Dermis blood vessel endothelial cell (primary cell): ENCODE data around the gene PHLPP2. TPM values are rescaled to one million over a fixed set of nuclear protein-coding genes. Genes with fewer than 3 reads are reported as not detected.
A peak's percentile ranks its signal among the peaks of the same experiment; 100 is the strongest.
"Not testable (repeated sequence)": the region's sequence is repeated elsewhere in the genome, so short reads cannot be mapped to it uniquely, and the experiment has no call there.

ENCODE experiments used
- DNase-seq: peaks from one replicate; pipeline ENCODE4 v3.0.0; 2010
- total RNA-seq: library from RNA; depleted of rRNA; stranded (reverse); fragments of >200 nt; gene quantifications from 2 replicates; pipeline ENCODE4 v1.2.3, GENCODE V29; 2014

The PHLPP2 gene
- total RNA-seq, 1 donor from 2014 or later = 9.0 TPM

- peak; percentile 69 for DNase-seq
Observed at GRCh38 chr16:71722801-71723536, 1.5 kb downstream of the PHLPP2 start.

DNA sequence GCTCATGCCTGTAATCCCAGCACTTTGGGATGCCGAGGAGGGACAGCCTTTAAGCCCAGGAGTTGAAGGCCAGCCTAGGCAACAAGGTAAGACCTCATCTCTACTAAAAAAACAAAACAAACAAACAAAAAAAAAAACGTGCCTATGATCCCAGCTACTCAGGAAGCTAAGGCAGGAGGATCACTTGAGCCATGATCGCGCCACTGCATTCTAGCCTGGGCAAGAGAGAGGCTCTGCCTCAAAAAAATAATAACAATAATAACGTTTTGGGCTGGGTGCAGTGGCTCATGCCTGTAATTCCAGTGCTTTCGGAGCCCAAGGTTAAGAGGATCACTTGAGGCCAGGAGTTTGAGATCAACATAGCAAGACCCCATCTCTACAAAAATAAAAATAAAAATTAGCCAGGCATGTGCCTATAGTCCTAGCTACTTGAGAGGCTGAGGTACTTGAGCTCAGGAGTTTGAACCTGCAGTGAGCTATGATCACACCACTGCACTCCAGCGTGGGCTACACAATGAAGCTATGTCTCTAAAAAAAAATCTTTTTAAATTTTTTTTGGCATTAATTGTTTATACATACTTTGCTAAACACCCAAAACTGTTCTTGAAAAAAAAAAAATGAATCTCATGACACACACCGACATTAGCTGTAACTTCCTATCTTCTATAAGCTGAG lies 3.3 kb downstream of the PHLPP2 start:
- DNase-seq = no peak

DNA sequence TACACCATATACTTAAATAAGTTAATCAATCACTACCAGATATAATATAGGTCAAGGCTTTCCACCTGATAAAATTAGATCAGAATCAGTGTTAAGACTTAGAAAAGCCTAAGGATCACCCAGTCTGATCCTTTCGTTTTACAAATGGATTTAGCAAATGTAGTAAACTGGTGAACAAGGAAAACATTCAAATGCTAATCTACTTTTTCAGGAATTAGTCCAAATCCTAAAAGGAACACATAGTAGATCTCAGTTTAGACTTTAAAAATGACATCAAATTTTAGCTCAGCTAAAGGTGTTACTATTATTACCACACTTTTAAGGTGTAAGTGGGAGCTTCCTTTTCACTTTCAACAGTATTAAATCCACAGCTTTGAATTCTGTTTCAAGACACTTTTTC lies 12.0 kb downstream of the PHLPP2 start:
- no peak for DNase-seq

GRCh38 chr16:71711789-71712188 lies 12.7 kb downstream of the PHLPP2 start:
- no peak for DNase-seq

GRCh38 chr16:71709229-71709781 lies 15.2 kb downstream of the PHLPP2 start:
- DNase-seq = peak; percentile 39

GRCh38 chr16:71708696-71709095 lies 15.8 kb downstream of the PHLPP2 start:
- no peak for DNase-seq

DNA sequence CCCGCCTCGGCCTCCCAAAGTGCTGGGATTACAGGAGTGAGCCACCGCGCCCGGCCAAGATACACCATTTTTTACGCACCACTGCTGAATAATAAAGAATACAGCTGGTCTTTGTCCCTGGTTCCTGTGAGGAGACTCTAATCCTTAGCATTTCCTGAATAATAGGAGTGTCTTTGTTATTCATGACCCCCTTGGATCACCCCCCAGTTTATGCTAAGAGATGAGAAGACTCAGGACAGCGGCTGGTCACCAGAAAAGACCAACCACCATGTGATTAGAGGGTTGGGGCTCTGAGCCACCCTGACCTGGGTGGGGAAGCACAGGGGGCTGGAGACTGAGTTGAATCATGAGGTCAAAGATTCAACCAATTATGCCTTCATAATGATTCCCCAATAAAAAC lies 17.3 kb downstream of the PHLPP2 start:
- DNase-seq = no peak

DNA sequence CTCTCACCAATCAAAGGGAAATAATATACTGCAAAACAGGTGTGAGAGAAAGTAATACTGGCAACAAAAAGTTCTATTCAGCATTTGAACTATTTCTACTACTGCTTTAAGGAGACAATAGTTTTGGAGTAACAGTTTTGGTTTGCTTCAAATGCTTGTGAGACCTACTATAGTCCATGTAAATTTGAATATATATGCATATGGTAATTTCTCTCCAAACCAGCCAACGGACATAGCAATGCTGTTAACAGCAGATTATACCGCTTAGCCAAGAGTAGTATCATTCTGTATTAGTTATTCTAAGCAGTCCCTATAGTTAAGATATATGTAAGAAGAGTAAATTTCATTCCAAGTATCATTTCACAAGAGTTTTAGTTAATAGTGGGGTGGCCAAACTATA lies 18.5 kb downstream of the PHLPP2 start:
- DNase-seq = no peak

- DNase-seq = no peak
Observed at GRCh38 chr16:71703333-71703732, 21.2 kb downstream of the PHLPP2 start.

- DNase-seq = no peak
Observed at GRCh38 chr16:71700831-71701230, 23.7 kb downstream of the PHLPP2 start.

GRCh38 chr16:71698491-71698890 lies 26.0 kb downstream of the PHLPP2 start:
- no peak for DNase-seq

- DNase-seq = no peak
Observed at GRCh38 chr16:71693164-71693563, 31.3 kb downstream of the PHLPP2 start.

DNA sequence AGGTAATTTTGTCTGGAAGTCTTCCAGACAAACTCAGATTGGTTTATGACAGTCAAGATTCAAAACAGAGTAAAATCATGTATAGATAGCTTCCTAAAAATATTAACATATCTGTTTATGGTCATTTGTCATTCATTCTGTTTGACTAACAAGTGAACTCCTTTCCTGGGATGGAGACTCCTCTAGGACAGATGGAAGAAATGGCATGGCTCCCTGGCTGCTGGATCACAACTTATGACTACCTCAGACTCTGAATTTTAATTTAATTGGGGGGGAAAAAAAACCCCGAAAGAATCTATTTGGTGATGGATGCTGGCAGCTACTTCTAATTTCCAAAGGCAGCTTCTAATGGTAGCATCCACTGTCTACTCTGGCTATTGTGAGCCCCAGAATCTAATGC lies 34.6 kb downstream of the PHLPP2 start:
- no peak for DNase-seq

DNA sequence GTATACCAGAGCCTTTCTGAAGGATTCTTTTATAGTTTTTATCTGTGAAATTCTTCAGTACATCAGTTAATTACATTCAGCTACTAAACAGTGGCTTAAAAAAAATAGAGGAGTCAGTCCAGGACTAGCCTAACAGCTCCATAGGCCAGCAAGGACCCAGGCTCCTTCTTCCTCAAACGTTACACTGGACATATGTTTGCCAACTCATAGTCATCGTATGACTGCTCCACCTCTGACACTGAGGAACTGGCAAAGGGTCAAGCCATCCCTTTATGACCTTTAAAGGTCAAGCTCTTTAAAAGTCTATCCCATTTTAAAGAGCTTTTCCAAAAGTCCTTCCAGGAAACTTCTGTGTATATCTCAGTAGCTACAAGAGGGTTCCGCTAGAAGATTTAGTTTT lies 36.6 kb downstream of the PHLPP2 start:
- no peak for DNase-seq

DNA sequence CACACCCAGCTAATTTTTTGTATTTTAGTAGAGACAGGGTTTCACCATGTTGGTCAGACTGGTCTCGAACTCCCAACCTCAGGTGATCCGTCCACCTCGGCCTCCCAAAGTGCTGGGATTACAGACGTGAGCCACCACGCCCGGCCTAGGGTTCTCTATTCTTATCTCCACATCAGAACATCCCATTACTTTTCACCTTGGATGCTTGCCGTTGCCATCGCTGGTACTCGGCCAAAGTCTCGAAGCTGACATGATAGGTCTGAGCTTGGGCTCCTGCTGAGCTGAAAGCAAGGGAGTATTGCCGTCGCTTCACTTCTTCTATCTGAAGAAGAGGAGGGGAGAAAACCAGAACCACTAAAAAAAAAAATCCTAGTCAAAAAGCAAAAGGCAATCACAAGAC lies 40.2 kb downstream of the PHLPP2 start:
- DNase-seq = not testable (repeated sequence)

- no peak for DNase-seq
Observed at GRCh38 chr16:71681360-71681759, 43.1 kb downstream of the PHLPP2 start.

DNA sequence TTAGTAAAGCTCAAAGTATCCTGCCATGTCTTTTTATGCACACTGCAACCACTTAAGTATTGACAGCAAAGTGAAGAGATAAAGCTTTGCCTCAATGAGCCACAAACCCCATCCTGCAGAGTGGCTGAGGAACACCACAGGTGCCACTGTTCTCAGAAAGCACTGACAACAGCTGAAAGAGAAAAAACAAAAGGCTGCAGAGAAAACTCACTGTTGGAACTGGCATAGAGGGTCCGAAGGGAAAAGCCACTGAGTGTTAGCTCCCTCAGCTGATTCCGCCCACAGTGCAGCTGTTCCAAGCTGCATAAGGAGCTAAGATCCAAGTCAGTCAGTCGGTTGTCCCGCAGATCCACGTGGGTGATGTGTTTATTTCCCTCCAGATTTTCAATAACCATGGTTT lies 48.3 kb downstream of the PHLPP2 start:
- no peak for DNase-seq

DNA sequence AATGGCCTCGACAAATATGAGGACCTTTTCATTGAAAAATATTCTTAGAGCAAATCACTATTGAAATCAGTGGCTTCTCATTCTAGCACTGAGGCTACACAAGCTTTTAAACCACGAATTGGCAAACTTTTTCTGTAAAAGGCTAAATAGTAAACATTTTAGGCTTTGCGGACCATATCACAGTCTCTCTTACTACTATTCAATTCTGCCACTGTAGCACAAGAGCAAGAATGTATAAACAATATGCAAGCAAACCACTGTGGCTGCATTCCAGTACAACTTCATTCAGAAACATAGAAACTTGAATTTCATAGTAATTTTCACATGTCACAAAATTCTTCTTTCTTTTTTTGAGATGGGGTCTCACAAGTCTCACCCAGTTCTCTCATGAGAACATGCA lies 49.1 kb downstream of the PHLPP2 start:
- no peak for DNase-seq

- DNase-seq = no peak
Observed at GRCh38 chr16:71674229-71674628, 50.3 kb downstream of the PHLPP2 start.

DNA sequence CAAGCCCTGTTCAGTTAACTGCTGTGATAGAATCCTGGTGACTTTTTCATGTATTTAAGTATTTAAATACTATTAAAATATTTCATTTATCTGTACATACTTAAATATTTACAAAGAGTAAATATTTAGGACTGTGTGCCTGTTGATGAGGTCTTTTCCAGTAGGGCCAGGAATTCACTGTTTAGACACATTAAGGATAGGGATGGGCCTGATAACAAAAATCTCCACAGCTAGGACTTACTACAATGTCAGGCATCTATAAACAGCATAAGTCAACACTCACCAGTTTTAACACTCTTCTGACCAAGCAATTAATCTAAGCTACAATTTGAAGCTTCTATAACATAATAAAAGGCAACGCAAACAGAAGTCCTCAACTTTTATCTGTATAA lies 50.9 kb downstream of the PHLPP2 start:
- DNase-seq = no peak

GRCh38 chr16:71672803-71673581 lies 51.5 kb downstream of the PHLPP2 start:
- no peak for DNase-seq

DNA sequence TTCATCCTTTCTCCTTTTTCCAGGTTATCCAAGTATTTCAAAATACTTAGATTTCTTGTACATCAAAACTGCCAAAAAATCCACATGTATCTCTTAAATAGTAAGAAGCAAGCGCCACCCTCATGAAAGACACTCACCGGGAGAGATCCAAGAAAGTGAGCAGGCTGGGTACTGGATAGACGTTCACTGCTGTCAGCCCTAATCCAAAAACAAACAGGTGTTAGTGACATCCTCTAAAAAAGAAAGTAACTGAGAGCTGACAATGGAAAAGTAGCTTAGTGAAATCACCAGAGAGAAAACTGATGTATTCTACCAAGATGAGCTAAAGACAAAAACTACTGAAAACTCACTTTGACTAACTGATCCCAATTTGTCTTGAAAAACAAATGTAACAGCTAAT lies 52.4 kb downstream of the PHLPP2 start:
- DNase-seq = no peak

- DNase-seq = no peak
Observed at GRCh38 chr16:71671165-71671564, 53.3 kb downstream of the PHLPP2 start.
